ENCODE data around the gene BMP7. TPM values are rescaled to one million over a fixed set of nuclear protein-coding genes. Genes with fewer than 3 reads are reported as not detected.

The BMP7 gene
- total RNA-seq, 4 donors from 2014 or later, result 34.0 to 113 (median 80.2) TPM

DNA sequence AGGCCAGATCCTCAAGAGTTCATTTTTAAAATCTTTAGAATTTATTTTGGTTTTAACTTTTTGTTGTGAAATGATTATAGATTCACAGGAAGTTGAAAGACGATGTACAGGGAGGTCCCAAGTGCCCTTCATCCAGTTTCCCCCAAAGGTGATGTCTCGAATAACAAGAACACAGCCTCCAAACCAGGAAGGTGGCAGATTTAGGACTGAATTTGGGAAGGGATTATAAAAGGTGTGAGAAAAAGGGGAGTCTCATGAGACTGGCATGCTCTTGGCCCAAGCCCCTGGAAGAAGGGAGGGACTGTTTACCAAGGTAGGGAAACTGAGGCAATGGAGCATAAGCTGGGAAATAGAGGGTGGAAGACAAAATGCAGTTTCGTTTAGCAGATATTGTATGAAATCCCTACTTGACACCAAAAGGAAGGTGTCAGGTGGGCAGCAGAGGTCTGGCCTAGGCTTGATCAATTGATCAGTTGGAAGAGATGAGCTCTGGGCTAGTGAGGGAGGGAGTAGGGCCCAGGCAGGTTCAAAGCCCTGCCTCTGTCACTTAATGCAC is 81.2 kb downstream of the BMP7 start:
- Histone ChIP-seq H3K27ac (no peak overlapping the region), H3K9me3 (no peaks in the 10 kb centered on the region)

DNA sequence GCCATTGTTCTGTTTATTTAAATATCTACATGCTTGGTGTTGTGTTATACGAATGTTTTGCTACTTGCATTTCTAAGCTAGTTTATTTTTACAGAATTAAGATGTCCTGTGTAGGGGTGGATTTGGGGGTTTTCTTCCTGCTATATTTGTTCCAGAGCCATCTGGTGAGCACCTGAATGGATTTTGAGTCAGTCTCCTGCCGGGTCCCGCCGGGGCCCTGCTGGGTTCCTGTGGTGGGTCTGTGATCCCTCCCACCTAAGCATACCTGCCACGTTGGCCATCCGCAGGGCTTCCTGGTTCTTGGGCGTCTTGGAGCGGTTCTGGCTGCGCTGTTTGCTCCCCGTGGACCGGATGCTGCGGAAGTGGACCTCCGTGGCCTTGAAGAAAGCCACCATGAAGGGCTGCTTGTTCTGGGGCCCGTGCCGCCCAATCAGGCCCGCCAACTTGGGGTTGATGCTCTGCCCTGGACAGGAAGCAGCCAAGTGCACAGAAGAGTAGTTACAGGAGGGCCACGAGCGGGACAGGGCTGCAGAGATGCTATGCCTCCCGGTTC is 82.9 kb downstream of the BMP7 start:
- Histone ChIP-seq H3K36me3 (peaks cover 0 to 2% of the 10 kb centered on the region in 2 donors), H3K27me3 (no peaks in the 10 kb centered on the region), H3K9me3 (no peaks in the 10 kb centered on the region), H3K4me3 (replicated peaks in 1 of 3) (no peak overlapping the region), H3K4me1 (no peaks in the 10 kb centered on the region), H3K27ac (no peak overlapping the region)
- intact Hi-C loops (cut with DNase I), result no loop called here
- TF ChIP-seq POLR2A (IDR thresholded peaks at IDR 0.05), result no peak
- TF ChIP-seq, protein P1, sequence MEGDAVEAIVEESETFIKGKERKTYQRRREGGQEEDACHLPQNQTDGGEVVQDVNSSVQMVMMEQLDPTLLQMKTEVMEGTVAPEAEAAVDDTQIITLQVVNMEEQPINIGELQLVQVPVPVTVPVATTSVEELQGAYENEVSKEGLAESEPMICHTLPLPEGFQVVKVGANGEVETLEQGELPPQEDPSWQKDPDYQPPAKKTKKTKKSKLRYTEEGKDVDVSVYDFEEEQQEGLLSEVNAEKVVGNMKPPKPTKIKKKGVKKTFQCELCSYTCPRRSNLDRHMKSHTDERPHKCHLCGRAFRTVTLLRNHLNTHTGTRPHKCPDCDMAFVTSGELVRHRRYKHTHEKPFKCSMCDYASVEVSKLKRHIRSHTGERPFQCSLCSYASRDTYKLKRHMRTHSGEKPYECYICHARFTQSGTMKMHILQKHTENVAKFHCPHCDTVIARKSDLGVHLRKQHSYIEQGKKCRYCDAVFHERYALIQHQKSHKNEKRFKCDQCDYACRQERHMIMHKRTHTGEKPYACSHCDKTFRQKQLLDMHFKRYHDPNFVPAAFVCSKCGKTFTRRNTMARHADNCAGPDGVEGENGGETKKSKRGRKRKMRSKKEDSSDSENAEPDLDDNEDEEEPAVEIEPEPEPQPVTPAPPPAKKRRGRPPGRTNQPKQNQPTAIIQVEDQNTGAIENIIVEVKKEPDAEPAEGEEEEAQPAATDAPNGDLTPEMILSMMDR (IDR thresholded peaks at IDR 0.05), result no peak
- DNase-seq, result no peak
- WGBS, 2 donors, result 90 to 93% methylated on average over 12 to 14 of the region's 19 CpGs

More for the DNA sequence above, 81.2 kb downstream of the BMP7 start:
- Histone ChIP-seq H3K4me1 (no peaks in the 10 kb centered on the region), H3K36me3 (peaks cover 0 to 2% of the 10 kb centered on the region in 2 donors), H3K27me3 (no peaks in the 10 kb centered on the region), H3K4me3 (replicated peaks in 1 of 3) (no peak overlapping the region)
- no peak for DNase-seq
- TF ChIP-seq POLR2A (IDR thresholded peaks at IDR 0.05), result no peak
- TF ChIP-seq, protein P1 (IDR thresholded peaks at IDR 0.05), result no peak
- intact Hi-C loops (cut with DNase I), result no loop called here
- WGBS, 2 donors, result 86 to 91% methylated on average over 3 of the region's 3 CpGs

DNA sequence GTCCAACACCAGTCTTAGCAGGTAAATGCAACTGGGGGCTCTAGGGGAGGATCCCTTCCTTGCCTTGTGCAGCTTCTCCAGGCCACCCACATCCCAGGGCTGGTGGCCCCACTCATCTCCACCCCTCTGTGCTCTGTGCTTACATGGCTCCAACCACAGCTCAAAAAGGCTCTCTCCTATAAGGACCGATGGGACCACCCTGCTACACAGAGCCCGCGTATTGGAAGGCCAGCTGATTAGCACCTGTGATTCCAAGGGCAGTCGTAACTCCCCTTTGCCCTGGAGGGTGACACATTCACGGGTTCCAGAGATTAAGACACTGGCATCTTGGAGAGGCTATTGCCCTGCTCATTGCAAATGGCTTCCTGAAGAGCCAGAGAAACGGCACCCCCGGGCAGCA is 84.8 kb downstream of the BMP7 start:
- WGBS, 2 donors, result 71 to 82% methylated on average over 5 to 7 of the region's 7 CpGs
- Histone ChIP-seq H3K36me3 (peaks cover 0 to 2% of the 10 kb centered on the region in 2 donors), H3K27me3 (no peaks in the 10 kb centered on the region), H3K27ac (no peak overlapping the region), H3K4me1 (no peaks in the 10 kb centered on the region), H3K9me3 (no peaks in the 10 kb centered on the region), H3K4me3 (replicated peaks in 1 of 3) (no peak overlapping the region)
- TF ChIP-seq POLR2A (IDR thresholded peaks at IDR 0.05), result no peak
- TF ChIP-seq, protein P1 (IDR thresholded peaks at IDR 0.05), result no peak
- DNase-seq, result no peak
- intact Hi-C loops (cut with DNase I), result no loop called here

DNA sequence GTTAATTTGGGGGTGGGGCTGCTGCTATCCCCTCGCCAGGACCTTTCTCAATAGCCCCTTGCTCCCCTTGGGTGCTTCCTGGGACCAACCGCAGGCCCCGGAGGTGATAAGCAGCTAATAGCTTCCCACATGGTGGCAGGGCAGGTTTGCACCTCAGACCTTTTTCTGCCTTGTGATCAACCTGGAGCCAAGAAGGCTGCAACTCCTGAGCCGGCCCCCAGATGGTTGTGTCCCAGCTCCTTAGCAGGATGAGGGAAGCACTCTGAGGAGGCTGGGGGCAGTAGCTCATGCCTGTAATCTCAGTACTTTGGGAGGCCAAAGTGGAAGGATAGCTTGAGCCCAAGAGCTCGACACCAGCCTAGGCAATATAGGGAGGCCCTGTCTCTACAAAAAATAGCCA is 85.5 kb downstream of the BMP7 start:
- 69 to 89% methylated on average over 3 to 5 of the region's 5 CpGs for WGBS, 2 donors
- no peaks in the 10 kb centered on the region for H3K27me3 ChIP-seq
- DNase-seq, result no peak
- intact Hi-C loops (cut with DNase I), result no loop called here
- H3K27ac ChIP-seq, result no peak overlapping the region
- peaks cover 0 to 2% of the 10 kb centered on the region in 2 donors for H3K36me3 ChIP-seq
- TF ChIP-seq, protein P1 (IDR thresholded peaks at IDR 0.05), result no peak
- TF ChIP-seq POLR2A (IDR thresholded peaks at IDR 0.05), result no peak
- no peaks in the 10 kb centered on the region for H3K9me3 ChIP-seq
- no peaks in the 10 kb centered on the region for H3K4me1 ChIP-seq
- H3K4me3 ChIP-seq (replicated peaks in 1 of 3), result no peak overlapping the region

DNA sequence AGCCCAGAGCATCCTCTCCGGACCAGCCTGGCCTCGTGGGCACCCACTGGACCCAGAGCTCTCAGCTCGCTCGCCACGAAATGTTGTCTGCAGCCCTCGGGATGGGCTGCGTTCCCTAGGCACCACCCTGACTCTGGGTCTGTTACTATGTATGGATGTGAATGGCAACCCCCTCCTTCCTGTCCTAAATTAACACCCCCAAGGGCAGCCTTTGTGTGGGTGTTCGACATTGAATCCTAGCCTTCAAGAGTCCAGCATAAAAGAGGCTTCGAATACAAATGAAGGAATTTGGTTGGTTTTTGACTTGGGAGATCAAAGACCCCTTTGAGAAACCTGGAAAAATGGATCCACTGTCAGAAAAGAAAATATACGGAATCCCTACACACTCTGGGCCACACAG is 86.1 kb downstream of the BMP7 start:
- Histone ChIP-seq H3K9me3 (no peaks in the 10 kb centered on the region), H3K27ac (no peak overlapping the region), H3K36me3 (peaks cover 0 to 2% of the 10 kb centered on the region in 2 donors), H3K27me3 (no peaks in the 10 kb centered on the region), H3K4me1 (no peaks in the 10 kb centered on the region), H3K4me3 (replicated peaks in 1 of 3) (no peak overlapping the region)
- WGBS, 2 donors, result 73 to 87% methylated on average over 9 to 10 of the region's 10 CpGs
- no peak for TF ChIP-seq POLR2A (IDR thresholded peaks at IDR 0.05)
- TF ChIP-seq, protein P1 (IDR thresholded peaks at IDR 0.05), result no peak
- no peak for DNase-seq
- intact Hi-C loops (cut with DNase I), result no loop called here

Data from thyroid gland (tissue), 4 donors.